KMS-11 (cell line): ENCODE measurements around the gene CCDC154.

Source experiments
- H2AFZ ChIP-seq: fragments of 200-600 bp; sonication (generic); 2 replicates; pipeline ENCODE4 v1.6.1; 2016; ENCODE audit warnings: antibody characterized with exemption, mixed run types, low read depth
- H3K27ac ChIP-seq: fragments of 200-600 bp; sonication (generic); 2 replicates; pipeline ENCODE4 v1.6.1; 2016; ENCODE audit warnings: mild to moderate bottlenecking, mixed run types
- H3K27me3 ChIP-seq: fragments of 200-600 bp; sonication (generic); 2 replicates; pipeline ENCODE4 v1.6.1; 2017; ENCODE audit warnings: mild to moderate bottlenecking, low read depth, mixed run types, moderate library complexity; ENCODE audit not compliant: insufficient read depth
- H3K36me3 ChIP-seq: fragments of 200-600 bp; sonication (generic); 2 replicates; pipeline ENCODE4 v1.6.1; 2017; ENCODE audit warnings: mild to moderate bottlenecking, mixed run types; ENCODE audit not compliant: insufficient read depth
- H3K4me1 ChIP-seq: fragments of 200-600 bp; sonication (generic); 2 replicates; pipeline ENCODE4 v1.6.1; 2016; ENCODE audit warnings: mild to moderate bottlenecking, low read depth, mixed run types; ENCODE audit not compliant: poor library complexity, severe bottlenecking
- H3K4me2 ChIP-seq: fragments of 200-600 bp; sonication (generic); 2 replicates; pipeline ENCODE4 v1.7.0; 2016; ENCODE audit warnings: mild to moderate bottlenecking, mixed run types
- H3K4me3 ChIP-seq: fragments of 200-600 bp; sonication (generic); IDR thresholded peaks from 2 replicates; pipeline ENCODE4 v1.6.1; 2017; ENCODE audit warnings: low read depth, low read length, mixed read lengths; ENCODE audit not compliant: insufficient read depth
- H3K79me2 ChIP-seq: fragments of 200-600 bp; sonication (generic); 2 replicates; pipeline ENCODE4 v1.6.1; 2016; ENCODE audit warnings: low read depth, mixed run types; ENCODE audit not compliant: insufficient read depth
- H3K9ac ChIP-seq: fragments of 200-600 bp; sonication (generic); 2 replicates; pipeline ENCODE4 v1.6.1; 2016; ENCODE audit warnings: mild to moderate bottlenecking, mixed run types
- H4K20me1 ChIP-seq: fragments of 200-600 bp; sonication (generic); 2 replicates; pipeline ENCODE4 v1.6.1; 2016; ENCODE audit warnings: mild to moderate bottlenecking, mixed run types; ENCODE audit not compliant: insufficient read depth
- CTCF ChIP-seq: fragments of 200-600 bp; sonication (generic); conservative IDR thresholded peaks from 2 replicates; pipeline ENCODE4 v1.6.1; 2017; ENCODE audit warnings: low read depth, mild to moderate bottlenecking, antibody characterized with exemption, low read length, moderate library complexity, mixed read lengths

Gene CCDC154

GRCh38 chr16:1452530-1452929 lies 8.2 kb upstream of the CCDC154 start:
- no peaks in the 10 kb centered on the region for H3K36me3 ChIP-seq
- no peaks in the 10 kb centered on the region for H4K20me1 ChIP-seq
- no peaks in the 10 kb centered on the region for H3K27me3 ChIP-seq
- no peak for TF ChIP-seq CTCF
- H3K4me2 ChIP-seq, result no peak overlapping the region
- no peak overlapping the region for H3K9ac ChIP-seq
- H3K79me2 ChIP-seq, result no peaks in the 10 kb centered on the region
- H3K4me3 ChIP-seq, result no peak overlapping the region
- no peak overlapping the region for H3K27ac ChIP-seq
- H2AFZ ChIP-seq, result no peak overlapping the region
- H3K4me1 ChIP-seq, result no peaks in the 10 kb centered on the region

GRCh38 chr16:1451702-1452392 lies 7.5 kb upstream of the CCDC154 start:
- H3K79me2 ChIP-seq, result no peaks in the 10 kb centered on the region
- no peak overlapping the region for H3K27ac ChIP-seq
- no peak for TF ChIP-seq CTCF
- H3K27me3 ChIP-seq, result no peaks in the 10 kb centered on the region
- H3K4me1 ChIP-seq, result no peaks in the 10 kb centered on the region
- H4K20me1 ChIP-seq, result no peaks in the 10 kb centered on the region
- H3K4me2 ChIP-seq, result no peak overlapping the region
- H3K9ac ChIP-seq, result no peak overlapping the region
- no peaks in the 10 kb centered on the region for H3K36me3 ChIP-seq
- H3K4me3 ChIP-seq, result no peak overlapping the region
- H2AFZ ChIP-seq, result no peak overlapping the region

- H3K27me3 ChIP-seq, result no peaks in the 10 kb centered on the region
- H3K4me3 ChIP-seq, result no peak overlapping the region
- no peak for TF ChIP-seq CTCF
- no peaks in the 10 kb centered on the region for H3K4me1 ChIP-seq
- no peaks in the 10 kb centered on the region for H3K36me3 ChIP-seq
- no peaks in the 10 kb centered on the region for H3K79me2 ChIP-seq
- H3K9ac ChIP-seq, result no peak overlapping the region
- H3K27ac ChIP-seq, result no peak overlapping the region
- H3K4me2 ChIP-seq, result no peak overlapping the region
- H2AFZ ChIP-seq, result no peak overlapping the region
- no peaks in the 10 kb centered on the region for H4K20me1 ChIP-seq
Observed at GRCh38 chr16:1450841-1451240, 6.5 kb upstream of the CCDC154 start.

- Histone ChIP-seq H4K20me1 (no peaks in the 10 kb centered on the region), H3K36me3 (no peaks in the 10 kb centered on the region)
- no peak for TF ChIP-seq CTCF
Observed at GRCh38 chr16:1450218-1450617, 5.9 kb upstream of the CCDC154 start.

More at GRCh38 chr16:1450218-1450617, 5.9 kb upstream of the CCDC154 start:
- no peak overlapping the region for H3K27ac ChIP-seq
- no peak overlapping the region for H3K4me3 ChIP-seq
- no peak overlapping the region for H3K9ac ChIP-seq
- H3K79me2 ChIP-seq, result no peaks in the 10 kb centered on the region
- no peak overlapping the region for H3K4me2 ChIP-seq
- H3K27me3 ChIP-seq, result no peaks in the 10 kb centered on the region
- H3K4me1 ChIP-seq, result no peaks in the 10 kb centered on the region
- H2AFZ ChIP-seq, result no peak overlapping the region
